Progenitor cell of endocrine pancreas (in vitro differentiated cells): ENCODE results near the gene HBA2. TPM values are rescaled to one million over a fixed set of nuclear protein-coding genes. Genes with fewer than 3 reads are reported as not detected.

Source experiments
- DNase-seq: peaks from one replicate; pipeline ENCODE4 v3.0.0; 2021; ENCODE audit warnings: low spot score; ENCODE audit not compliant: unreplicated experiment
- H3K27ac Mint-ChIP-seq: 2 replicates; pipeline ENCODE4 v1.8.0; 2021; ENCODE audit warnings: mild to moderate bottlenecking, moderate library complexity, mixed read lengths
- H3K27me3 Mint-ChIP-seq: 2 replicates; pipeline ENCODE4 v1.8.0; 2021; ENCODE audit warnings: mixed read lengths
- H3K36me3 Mint-ChIP-seq: 2 replicates; pipeline ENCODE4 v1.8.0; 2022; ENCODE audit warnings: mixed read lengths; ENCODE audit not compliant: insufficient read depth
- H3K4me1 Mint-ChIP-seq: 2 replicates; pipeline ENCODE4 v1.8.0; 2021; ENCODE audit warnings: low read depth, mixed read lengths
- H3K4me3 Mint-ChIP-seq: 2 replicates; pipeline ENCODE4 v1.8.0; 2021; ENCODE audit warnings: low read depth, mild to moderate bottlenecking, moderate library complexity, mixed read lengths
- H3K9me3 Mint-ChIP-seq: 2 replicates; pipeline ENCODE4 v1.8.0; 2021; ENCODE audit warnings: low read depth, mixed read lengths
- total RNA-seq: library from RNA; stranded (reverse); gene quantifications from 2 replicates; pipeline ENCODE4 v1.2.1, GENCODE V29; 2021
- TF ChIP-seq, protein P1 (sequence below): fragments of 200-600 bp; sonication (generic); IDR thresholded peaks from one replicate; pipeline ENCODE4 v1.5.0; 2021; ENCODE audit warnings: antibody characterized with exemption, mild to moderate bottlenecking; ENCODE audit not compliant: unreplicated experiment

HBA2 gene
- total RNA-seq, 1 donor from 2014 or later, result not detected

DNA sequence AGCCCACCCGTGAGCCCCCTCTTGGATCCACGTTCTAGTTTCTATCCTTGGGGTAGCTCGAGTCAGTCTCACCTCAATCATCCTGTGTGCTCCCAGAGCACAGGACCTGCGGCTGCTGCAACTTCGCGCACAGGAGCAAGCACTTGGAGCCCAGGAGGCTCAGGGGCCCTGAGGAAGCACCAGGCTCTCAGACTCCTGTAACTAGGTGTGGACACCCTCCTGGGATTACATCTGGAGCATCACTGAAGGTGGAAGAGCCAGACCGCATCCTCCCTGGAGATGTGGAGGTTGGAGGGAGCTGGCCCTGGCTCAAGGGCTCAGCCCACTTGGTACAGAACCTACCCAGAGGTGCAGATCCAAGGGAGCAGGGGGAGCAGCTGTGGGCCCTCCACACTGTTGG, 10.3 kb downstream of the HBA2 start:
- Mint-ChIP-seq H3K9me3 (no peaks in the 10 kb centered on the region), H3K27me3 (peaks cover 10% of the 10 kb centered on the region), H3K27ac (no peak overlapping the region), H3K36me3 (peaks cover 10% of the 10 kb centered on the region), H3K4me1 (peaks cover 3% of the 10 kb centered on the region), H3K4me3 (no peak overlapping the region)
- no peak for DNase-seq
- TF ChIP-seq, protein P1, sequence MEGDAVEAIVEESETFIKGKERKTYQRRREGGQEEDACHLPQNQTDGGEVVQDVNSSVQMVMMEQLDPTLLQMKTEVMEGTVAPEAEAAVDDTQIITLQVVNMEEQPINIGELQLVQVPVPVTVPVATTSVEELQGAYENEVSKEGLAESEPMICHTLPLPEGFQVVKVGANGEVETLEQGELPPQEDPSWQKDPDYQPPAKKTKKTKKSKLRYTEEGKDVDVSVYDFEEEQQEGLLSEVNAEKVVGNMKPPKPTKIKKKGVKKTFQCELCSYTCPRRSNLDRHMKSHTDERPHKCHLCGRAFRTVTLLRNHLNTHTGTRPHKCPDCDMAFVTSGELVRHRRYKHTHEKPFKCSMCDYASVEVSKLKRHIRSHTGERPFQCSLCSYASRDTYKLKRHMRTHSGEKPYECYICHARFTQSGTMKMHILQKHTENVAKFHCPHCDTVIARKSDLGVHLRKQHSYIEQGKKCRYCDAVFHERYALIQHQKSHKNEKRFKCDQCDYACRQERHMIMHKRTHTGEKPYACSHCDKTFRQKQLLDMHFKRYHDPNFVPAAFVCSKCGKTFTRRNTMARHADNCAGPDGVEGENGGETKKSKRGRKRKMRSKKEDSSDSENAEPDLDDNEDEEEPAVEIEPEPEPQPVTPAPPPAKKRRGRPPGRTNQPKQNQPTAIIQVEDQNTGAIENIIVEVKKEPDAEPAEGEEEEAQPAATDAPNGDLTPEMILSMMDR, result no peak

DNA sequence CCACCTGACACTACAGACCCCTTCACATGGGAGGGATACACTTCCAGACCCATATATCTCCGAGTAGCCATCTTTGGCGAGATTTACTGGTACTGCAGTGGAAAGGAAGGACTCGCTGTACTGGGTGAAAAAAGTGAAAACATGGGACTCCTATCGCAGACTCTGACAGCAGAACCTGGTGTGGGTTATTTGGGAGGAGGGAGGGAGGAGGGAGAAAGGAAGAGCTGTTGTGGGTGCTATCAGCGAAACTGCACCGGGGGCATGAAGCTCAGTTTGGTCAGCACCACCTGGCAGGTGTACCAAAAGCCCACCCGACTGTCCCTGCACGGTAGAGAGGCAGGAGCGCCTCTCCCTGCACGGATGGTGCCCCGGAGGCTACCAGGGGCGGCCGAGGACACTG, 12.5 kb downstream of the HBA2 start:
- Mint-ChIP-seq H3K4me3 (no peak overlapping the region), H3K27ac (no peak overlapping the region), H3K36me3 (peaks cover 19% of the 10 kb centered on the region), H3K4me1 (no peaks in the 10 kb centered on the region), H3K27me3 (no peaks in the 10 kb centered on the region), H3K9me3 (no peaks in the 10 kb centered on the region)
- TF ChIP-seq, protein P1, result no peak
- no peak for DNase-seq

DNA sequence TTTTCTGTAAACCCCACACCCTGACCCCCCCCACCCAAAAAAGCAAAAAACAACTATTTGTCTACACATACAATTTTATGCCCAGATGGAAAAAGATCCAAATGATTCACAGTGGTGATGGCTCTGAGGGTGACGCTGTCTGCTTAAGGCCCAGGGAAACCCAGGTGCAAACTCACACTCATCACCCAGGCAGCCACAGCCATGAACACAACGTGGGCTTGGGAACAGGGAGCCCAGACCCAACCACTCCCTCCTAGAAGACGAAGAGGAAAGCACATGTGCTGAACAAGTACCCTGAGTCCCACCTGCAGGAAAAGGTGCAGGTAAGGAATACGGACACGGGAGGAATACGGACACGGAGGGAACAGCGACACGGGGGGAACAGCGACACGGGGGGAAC, 13.0 kb downstream of the HBA2 start:
- no peak for DNase-seq
- H3K27me3 Mint-ChIP-seq, result no peaks in the 10 kb centered on the region
- H3K27ac Mint-ChIP-seq, result no peak overlapping the region
- no peaks in the 10 kb centered on the region for H3K9me3 Mint-ChIP-seq
- peaks cover 20% of the 10 kb centered on the region for H3K36me3 Mint-ChIP-seq
- no peak overlapping the region for H3K4me3 Mint-ChIP-seq
- TF ChIP-seq, protein P1, result no peak
- no peaks in the 10 kb centered on the region for H3K4me1 Mint-ChIP-seq

GRCh38 chr16:187330-187729, 14.7 kb downstream of the HBA2 start:
- TF ChIP-seq, protein P1, result no peak
- Mint-ChIP-seq H3K4me1 (no peaks in the 10 kb centered on the region), H3K36me3 (peaks cover 32% of the 10 kb centered on the region), H3K27me3 (no peaks in the 10 kb centered on the region), H3K4me3 (no peak overlapping the region), H3K9me3 (no peaks in the 10 kb centered on the region), H3K27ac (no peak overlapping the region)
- DNase-seq, result no peak

DNA sequence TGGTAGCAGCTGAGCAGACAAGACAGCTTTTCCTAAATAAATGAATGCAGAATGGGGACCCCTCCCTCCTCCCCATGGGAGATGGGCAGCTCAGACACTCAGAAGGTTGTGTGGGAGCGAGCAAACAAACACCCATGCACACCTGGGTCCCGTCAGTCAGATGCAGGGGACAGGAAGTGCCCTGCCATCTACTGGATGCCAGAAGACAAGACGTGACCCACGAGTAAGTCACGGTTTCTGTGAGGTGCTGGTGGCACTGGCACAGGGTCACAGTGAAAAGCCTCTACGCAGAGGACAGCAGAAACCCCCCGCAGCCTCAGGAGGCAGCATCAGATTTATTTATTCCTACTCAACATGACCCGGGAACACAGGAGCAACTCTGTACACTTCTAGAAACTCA, 16.0 kb downstream of the HBA2 start:
- no peaks in the 10 kb centered on the region for H3K27me3 Mint-ChIP-seq
- peaks cover 34% of the 10 kb centered on the region for H3K36me3 Mint-ChIP-seq
- TF ChIP-seq, protein P1, result peak; percentile 23
- H3K4me1 Mint-ChIP-seq, result no peaks in the 10 kb centered on the region
- no peak overlapping the region for H3K27ac Mint-ChIP-seq
- no peak overlapping the region for H3K4me3 Mint-ChIP-seq
- no peaks in the 10 kb centered on the region for H3K9me3 Mint-ChIP-seq
- DNase-seq, result no peak
